Transverse colon (tissue), 4 donors: ENCODE data around the gene AOX1. TPM values are rescaled to one million over a fixed set of nuclear protein-coding genes. Genes with fewer than 3 reads are reported as not detected.

ENCODE experiments used
- DNase-seq: peaks from one replicate; pipeline ENCODE4 v3.0.0-alpha.2; 2019
- H3K27ac ChIP-seq, 4 donors: fragments of 200-600 bp; sonication (generic); 2 replicates each; pipeline ENCODE4 v1.5.1; 2016 to 2018; ENCODE audit warnings: inconsistent platforms in 4 of 4
- H3K27me3 ChIP-seq: fragments of 200-600 bp; sonication (generic); 2 replicates; pipeline ENCODE4 v1.5.1; 2017; ENCODE audit warnings: inconsistent platforms
- H3K36me3 ChIP-seq, 4 donors: fragments of 200-600 bp; sonication (generic); 2 replicates each; pipeline ENCODE4 v1.5.1; 2017 to 2019; ENCODE audit warnings: inconsistent platforms in 4 of 4
- H3K4me1 ChIP-seq, 4 donors: fragments of 200-600 bp; sonication (generic); 2 replicates each; pipeline ENCODE4 v1.5.1; 2017 to 2020; ENCODE audit warnings: inconsistent platforms in 4 of 4
- H3K4me3 ChIP-seq, 4 donors: fragments of 200-600 bp; sonication (generic); 1 replicate in 1 of 4; 2 replicates in 3 of 4; pipeline versions ENCODE4 v1.5.1 to v1.6.1; 2017 to 2019; ENCODE audit warnings: inconsistent platforms in 4 of 4
- H3K9me3 ChIP-seq, 2 donors: fragments of 200-600 bp; sonication (generic); 2 replicates each; pipeline ENCODE4 v1.5.1; 2017 to 2019; ENCODE audit warnings: inconsistent platforms in 2 of 2
- CTCF ChIP-seq, 5 experiments: fragments of 200-600 bp in 3 of 5; fragments of 450-650 bp in 2 of 5; sonication (generic) in 3 of 5; IDR thresholded peaks; 1 replicate in 2 of 5; 2 replicates in 3 of 5; pipeline ENCODE4 v1.5.1; 2016 to 2017; ENCODE audit warnings: antibody characterized with exemption in 5 of 5, inconsistent platforms in 3 of 5, mild to moderate bottlenecking in 2 of 5, moderate library complexity in 1 of 5
- EP300 ChIP-seq: sonication (generic); formaldehyde crosslinking; IDR thresholded peaks from one replicate; pipeline ENCODE4 v1.6.1; 2017; ENCODE audit warnings: antibody characterized with exemption, low read depth
- POLR2A ChIP-seq: fragments of 450-650 bp; IDR thresholded peaks from one replicate; pipeline ENCODE4 v1.6.1; 2016; ENCODE audit warnings: antibody characterized with exemption, mild to moderate bottlenecking, moderate library complexity
- POLR2AphosphoS5 ChIP-seq, 3 donors: sonication (generic); formaldehyde crosslinking; IDR thresholded peaks; one replicate each; pipeline ENCODE4 v1.6.1; 2016; ENCODE audit warnings: antibody characterized with exemption in 3 of 3
- WGBS, 2 donors: methylation state at CpG; one replicate each; pipeline ENCODE4 v1.1.5; 2018; ENCODE audit warnings: low coverage in 1 of 2; 5-methylcytosine and 5-hydroxymethylcytosine counted together
- in situ Hi-C, 4 donors: fragments of 200-750 bp; cut with MboI; loops; one replicate each; pipeline versions ENCODE4 v1.15.0 to v1.15.1; 2017; ENCODE audit warnings: low sequenced_read_pairs in 3 of 4, low pct_ligation_motif_present in 1 of 4, low pct_unique_long_range_greater_than_20kb in 1 of 4
- intact Hi-C: fragments of 100-400 bp; cut with DNase I; formaldehyde crosslinking; loops from one replicate; pipeline ENCODE4 v1.15.1; 2023; ENCODE audit warnings: low total_unique reads
- total RNA-seq, 4 donors: library from RNA; depleted of rRNA; stranded (reverse); fragments of >200 nt; gene quantifications; one replicate each; pipeline ENCODE4 v1.1.0, GENCODE V29; 2016

AOX1 gene
- total RNA-seq, 4 donors from 2014 or later = 12.0 to 28.1 (median 19.0) TPM

GRCh38 chr2:200703926-200704637 lies 118.3 kb downstream of the AOX1 start:
- Histone ChIP-seq H3K27me3 (no peaks in the 10 kb centered on the region), H3K4me1 (peaks cover 0 to 12% (median 4%) of the 10 kb centered on the region in 4 donors), H3K4me3 (no peak overlapping the region), H3K36me3 (no peaks in the 10 kb centered on the region), H3K9me3 (no peaks in the 10 kb centered on the region), H3K27ac (peak overlapping the region in 3 of 4 donors; percentile 33 to 48 (median 47))
- in situ Hi-C loops (loop anchor here in 2 of 4 donors (10.0 to 25.0 kb wide), 4 partner anchors 108 to 742 kb away; partner anchors contain the start of genes AOX1 (in 1 of the 2), BZW1 (in 1 of the 2), MAIP1 (in 1 of the 2) and TYW5 (in 1 of the 2)), intact Hi-C loops (loop anchor here (10.0 kb wide), 1 partner anchor 119 kb away; the partner anchor contains the start of gene AOX1)
- no peak for DNase-seq
- TF ChIP-seq CTCF (IDR thresholded peaks at IDR 0.05) = no peak
- peak in 1 of 3 donors; percentile 9 for TF ChIP-seq POLR2AphosphoS5 (IDR thresholded peaks at IDR 0.05)
- 14 to 42% methylated on average over 3 to 4 of the region's 4 CpGs for WGBS, 2 donors

- TF ChIP-seq CTCF (IDR thresholded peaks at IDR 0.05) (no peak), POLR2A (no peak), POLR2AphosphoS5 (IDR thresholded peaks at IDR 0.05) (no peak), EP300 (no peak)
- WGBS, 2 donors = 77 to 100% methylated on average over 1 to 3 of the region's 3 CpGs
- intact Hi-C loops (loop anchor here (10.0 kb wide), 1 partner anchor 121 kb away; the partner anchor contains the start of gene AOX1), in situ Hi-C loops (loop anchor here in 2 of 4 donors (10.0 to 25.0 kb wide), 4 partner anchors 107 to 743 kb away; partner anchors contain the start of genes AOX1 (in 1 of the 2), BZW1 (in 1 of the 2), MAIP1 (in 1 of the 2) and TYW5 (in 1 of the 2))
- Histone ChIP-seq H3K4me1 (peaks cover 0 to 12% (median 4%) of the 10 kb centered on the region in 4 donors), H3K9me3 (no peaks in the 10 kb centered on the region), H3K36me3 (no peaks in the 10 kb centered on the region), H3K27me3 (no peaks in the 10 kb centered on the region), H3K4me3 (no peak overlapping the region), H3K27ac (no peak overlapping the region)
- DNase-seq = no peak
Observed at GRCh38 chr2:200705305-200706041, 119.7 kb downstream of the AOX1 start.

GRCh38 chr2:200708943-200709342 lies 123.1 kb downstream of the AOX1 start:
- DNase-seq = no peak
- in situ Hi-C loops (loop anchor here in 2 of 4 donors (10.0 to 25.0 kb wide), 4 partner anchors 103 to 747 kb away; partner anchors contain the start of genes AOX1 (in 1 of the 2), BZW1 (in 1 of the 2), MAIP1 (in 1 of the 2) and TYW5 (in 1 of the 2)), intact Hi-C loops (loop anchor here (10.0 kb wide), 1 partner anchor 124 kb away; the partner anchor contains the start of gene AOX1)
- Histone ChIP-seq H3K36me3 (no peaks in the 10 kb centered on the region), H3K27me3 (no peaks in the 10 kb centered on the region), H3K4me1 (peaks cover 0 to 20% (median 10%) of the 10 kb centered on the region in 4 donors), H3K9me3 (no peaks in the 10 kb centered on the region), H3K4me3 (no peak overlapping the region), H3K27ac (no peak overlapping the region)
- WGBS, 2 donors = 80 to 89% methylated on average over 1 of the region's 1 CpG
- TF ChIP-seq POLR2A (no peak), CTCF (IDR thresholded peaks at IDR 0.05) (no peak), POLR2AphosphoS5 (IDR thresholded peaks at IDR 0.05) (no peak), EP300 (no peak)
